ENCODE data around the gene PRKCH.

The PRKCH gene

GRCh38 chr14:61466249-61466904 is 145.0 kb downstream of the PRKCH start:
- in situ Hi-C loops (cut with MboI; ENCODE audit: low pct_unique_long_range_greater_than_20kb, low sequenced_read_pairs, unreplicated experiment) = loop anchor here (10.0 kb wide), 1 partner anchor 268 kb away; no protein-coding TSS in a partner anchor
- no peak for DNase-seq (ENCODE audit: low spot score)

GRCh38 chr14:61466905-61467280 is 145.5 kb downstream of the PRKCH start:
- TF ChIP-seq CTCF (IDR thresholded peaks at IDR 0.05; ENCODE audit: extremely low read depth, insufficient read depth, missing control alignments) = no peak
- in situ Hi-C loops (cut with MboI; ENCODE audit: low pct_unique_long_range_greater_than_20kb, low sequenced_read_pairs, unreplicated experiment) = loop anchor here (10.0 kb wide), 1 partner anchor 268 kb away; no protein-coding TSS in a partner anchor
- DNase-seq (ENCODE audit: low spot score) = no peak

More at GRCh38 chr14:61466249-61466904, 145.0 kb downstream of the PRKCH start:
- no peak for TF ChIP-seq CTCF (IDR thresholded peaks at IDR 0.05; ENCODE audit: extremely low read depth, insufficient read depth, missing control alignments)

- no peak for TF ChIP-seq CTCF (IDR thresholded peaks at IDR 0.05; ENCODE audit: extremely low read depth, insufficient read depth, missing control alignments)
- in situ Hi-C loops (cut with MboI; ENCODE audit: low pct_unique_long_range_greater_than_20kb, low sequenced_read_pairs, unreplicated experiment) = loop anchor here (10.0 kb wide), 1 partner anchor 268 kb away; no protein-coding TSS in a partner anchor
- DNase-seq (ENCODE audit: low spot score) = no peak
Observed at GRCh38 chr14:61467296-61467695, 145.9 kb downstream of the PRKCH start.

GRCh38 chr14:61468063-61468825 is 146.9 kb downstream of the PRKCH start:
- in situ Hi-C loops (cut with MboI; ENCODE audit: low pct_unique_long_range_greater_than_20kb, low sequenced_read_pairs, unreplicated experiment) = loop anchor here (10.0 kb wide), 1 partner anchor 267 kb away; no protein-coding TSS in a partner anchor
- DNase-seq (ENCODE audit: low spot score) = no peak
- TF ChIP-seq CTCF (IDR thresholded peaks at IDR 0.05; ENCODE audit: extremely low read depth, insufficient read depth, missing control alignments) = no peak

- no peak for TF ChIP-seq CTCF (IDR thresholded peaks at IDR 0.05; ENCODE audit: extremely low read depth, insufficient read depth, missing control alignments)
- in situ Hi-C loops (cut with MboI; ENCODE audit: low pct_unique_long_range_greater_than_20kb, low sequenced_read_pairs, unreplicated experiment) = loop anchor here (10.0 kb wide), 1 partner anchor 265 kb away; no protein-coding TSS in a partner anchor
- DNase-seq (ENCODE audit: low spot score) = no peak
Observed at GRCh38 chr14:61469781-61470180, 148.4 kb downstream of the PRKCH start.

- DNase-seq (ENCODE audit: low spot score) = no peak
- in situ Hi-C loops (cut with MboI; ENCODE audit: low pct_unique_long_range_greater_than_20kb, low sequenced_read_pairs, unreplicated experiment) = no loop called here
- TF ChIP-seq CTCF (IDR thresholded peaks at IDR 0.05; ENCODE audit: extremely low read depth, insufficient read depth, missing control alignments) = no peak
Observed at GRCh38 chr14:61470261-61470960, 149.0 kb downstream of the PRKCH start.

All from GM13977 (cell line).